PFSK-1 (cell line): ENCODE data around the gene ARHGAP10.

Source experiments
- FOXP2 ChIP-seq: optimal IDR thresholded peaks from 2 replicates; pipeline ENCODE3; 2011; ENCODE audit warnings: borderline replicate concordance, control low read depth, inconsistent platforms; ENCODE audit not compliant: insufficient read depth; ENCODE audit errors: extremely low read length, extremely low read depth
- POLR2AphosphoS5 ChIP-seq: IDR thresholded peaks from 2 replicates; pipeline ENCODE4 v1.6.1; 2012; ENCODE audit warnings: low read depth, mild to moderate bottlenecking, control low read depth, low read length, moderate library complexity
- REST ChIP-seq, 2 experiments: IDR thresholded peaks; 2 replicates each; pipeline versions ENCODE4 v1.6.1 to v1.8.0; 2011 to 2012; ENCODE audit warnings: low read depth in 2 of 2, low read length in 2 of 2, control low read depth in 1 of 2, inconsistent platforms in 1 of 2, mild to moderate bottlenecking in 1 of 2, moderate library complexity in 1 of 2; ENCODE audit not compliant: insufficient read depth in 1 of 2
- SIN3A ChIP-seq: IDR thresholded peaks from 2 replicates; pipeline ENCODE4 v1.6.1; 2012; ENCODE audit warnings: mild to moderate bottlenecking, low read length, moderate library complexity, borderline replicate concordance; ENCODE audit not compliant: insufficient read depth
- TAF1 ChIP-seq: IDR thresholded peaks from 2 replicates; pipeline ENCODE4 v1.6.1; 2012; ENCODE audit warnings: low read length, control low read depth, borderline replicate concordance; ENCODE audit not compliant: insufficient read depth

Gene ARHGAP10

GRCh38 chr4:147840838-147841738 is 109.2 kb downstream of the ARHGAP10 start:
- TF ChIP-seq POLR2AphosphoS5 (no peak), FOXP2 (no peak)

- no peak for TF ChIP-seq SIN3A
- TF ChIP-seq REST (IDR thresholded peaks at IDR 0.05; ENCODE audit: insufficient read depth in 1 of 2, low read depth in 2 of 2, low read length in 2 of 2) = no peak
- TF ChIP-seq POLR2AphosphoS5 = no peak
These were observed 110.7 kb downstream of the ARHGAP10 start for GRCh38 chr4:147842573-147842972.

- TF ChIP-seq FOXP2 = no peak
- no peak for TF ChIP-seq REST (IDR thresholded peaks at IDR 0.05; ENCODE audit: insufficient read depth in 1 of 2, low read depth in 2 of 2, low read length in 2 of 2)
- TF ChIP-seq TAF1 = no peak
- TF ChIP-seq SIN3A = no peak
- TF ChIP-seq POLR2AphosphoS5 = no peak
These were observed 111.3 kb downstream of the ARHGAP10 start for GRCh38 chr4:147843162-147843561.

GRCh38 chr4:147844781-147845180 is 112.9 kb downstream of the ARHGAP10 start:
- TF ChIP-seq SIN3A (no peak), REST (IDR thresholded peaks at IDR 0.05; ENCODE audit: insufficient read depth in 1 of 2, low read depth in 2 of 2, low read length in 2 of 2) (no peak), TAF1 (no peak), POLR2AphosphoS5 (no peak), FOXP2 (no peak)

- TF ChIP-seq SIN3A (no peak), FOXP2 (no peak)
These were observed 114.6 kb downstream of the ARHGAP10 start for GRCh38 chr4:147846318-147847155.
